Testis (tissue), 2 donors: Measurements from ENCODE around the gene TBC1D5.

Experiments used
- CTCF ChIP-seq, 3 experiments: fragments of 450-650 bp in 2 of 3; fragments of 200-600 bp in 1 of 3; sonication (generic) in 1 of 3; IDR thresholded peaks; one replicate each; pipeline ENCODE4 v1.5.1; 2016 to 2019; ENCODE audit warnings: antibody characterized with exemption in 3 of 3, mild to moderate bottlenecking in 2 of 3, moderate library complexity in 1 of 3
- POLR2A ChIP-seq: fragments of 450-650 bp; IDR thresholded peaks from one replicate; pipeline ENCODE4 v1.6.1; 2017; ENCODE audit warnings: antibody characterized with exemption, mild to moderate bottlenecking, moderate library complexity

GRCh38 chr3:17412950-17413530, 329.4 kb downstream of the TBC1D5 start:
- peak; percentile 33 to 70 (median 60) for TF ChIP-seq CTCF (IDR thresholded peaks at IDR 0.05)
- TF ChIP-seq POLR2A: no peak
